Tibial nerve (tissue), 4 donors: ENCODE results near the gene TTC28. TPM values are rescaled to one million over a fixed set of nuclear protein-coding genes. Genes with fewer than 3 reads are reported as not detected.

ENCODE experiments used
- DNase-seq, 2 donors: peaks; one replicate each; pipeline ENCODE4 v3.0.0-alpha.2; 2019; ENCODE audit warnings: low spot score in 2 of 2
- H3K27ac ChIP-seq, 4 donors: fragments of 200-600 bp; sonication (generic) in 3 of 4; one replicate each; pipeline ENCODE4 v1.5.1; 2017 to 2019; ENCODE audit warnings: mild to moderate bottlenecking in 1 of 4
- H3K27me3 ChIP-seq, 2 donors: fragments of 200-600 bp; sonication (generic) in 1 of 2; one replicate each; pipeline versions ENCODE4 v1.5.1 to v1.6.0; 2017 to 2019
- H3K36me3 ChIP-seq, 3 donors: fragments of 200-600 bp; sonication (generic); one replicate each; pipeline ENCODE4 v1.5.1; 2018 to 2019
- H3K4me1 ChIP-seq, 4 donors: fragments of 200-600 bp; sonication (generic) in 3 of 4; one replicate each; pipeline ENCODE4 v1.5.1; 2017 to 2019
- H3K4me3 ChIP-seq, 4 donors: fragments of 200-600 bp; sonication (generic) in 3 of 4; one replicate each; pipeline ENCODE4 v1.5.1; 2017 to 2019; ENCODE audit warnings: mild to moderate bottlenecking in 1 of 4, moderate library complexity in 1 of 4
- H3K9me3 ChIP-seq, 4 donors: fragments of 200-600 bp; sonication (generic) in 3 of 4; one replicate each; pipeline ENCODE4 v1.5.1; 2017 to 2019
- EP300 ChIP-seq, 2 donors: sonication (generic); formaldehyde crosslinking; IDR thresholded peaks; one replicate each; pipeline ENCODE4 v1.6.1; 2017; ENCODE audit warnings: antibody characterized with exemption in 2 of 2, mild to moderate bottlenecking in 1 of 2
- POLR2A ChIP-seq, 2 donors: fragments of 450-650 bp; IDR thresholded peaks; one replicate each; pipeline ENCODE4 v1.6.1; 2017; ENCODE audit warnings: antibody characterized with exemption in 2 of 2, mild to moderate bottlenecking in 2 of 2, moderate library complexity in 2 of 2
- WGBS, 2 donors: methylation state at CpG; one replicate each; pipeline ENCODE4 v1.1.5; 2018; 5-methylcytosine and 5-hydroxymethylcytosine counted together
- total RNA-seq, 4 donors: library from RNA; depleted of rRNA; stranded (reverse); fragments of >200 nt; gene quantifications; one replicate each; pipeline ENCODE4 v1.1.0, GENCODE V29; 2016
- TF ChIP-seq, protein P1 (sequence below), 5 experiments: fragments of 200-600 bp in 3 of 5; fragments of 450-650 bp in 2 of 5; sonication (generic) in 3 of 5; IDR thresholded peaks; one replicate each; pipeline ENCODE4 v1.5.1; 2016 to 2019; ENCODE audit warnings: antibody characterized with exemption in 5 of 5, mild to moderate bottlenecking in 3 of 5, moderate library complexity in 2 of 5

Gene TTC28
- total RNA-seq, 4 donors from 2014 or later: 83.9 to 177 (median 128) TPM

DNA sequence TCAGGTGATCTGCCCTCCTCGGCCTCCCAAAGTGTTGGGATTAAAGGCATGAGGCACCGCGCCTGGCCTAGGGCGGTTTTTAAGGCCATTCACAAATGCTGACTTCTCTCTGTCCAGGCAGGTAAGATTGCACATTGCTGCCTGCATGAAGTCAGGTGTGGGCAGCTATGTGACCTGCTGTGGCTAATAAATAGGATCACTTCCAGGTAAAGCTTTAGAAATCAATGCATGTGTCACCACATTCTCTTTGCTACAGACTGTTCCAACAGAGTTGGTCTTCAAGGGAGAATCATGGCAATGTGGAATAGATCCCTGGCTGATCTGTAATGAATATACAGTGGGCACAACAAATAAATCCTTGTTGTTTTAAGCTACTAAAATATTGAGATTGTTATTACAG, 500.2 kb downstream of the TTC28 start:
- Histone ChIP-seq H3K4me3 (no peak overlapping the region), H3K27me3 (no peaks in the 10 kb centered on the region), H3K4me1 (peaks cover 0 to 29% (median 7%) of the 10 kb centered on the region in 4 donors), H3K36me3 (no peaks in the 10 kb centered on the region), H3K27ac (no peak overlapping the region), H3K9me3 (no peaks in the 10 kb centered on the region)
- 95 to 96% methylated on average over 4 of the region's 4 CpGs for WGBS, 2 donors
- no peak for DNase-seq
- TF ChIP-seq POLR2A (IDR thresholded peaks at IDR 0.05) (no peak), EP300 (IDR thresholded peaks at IDR 0.05) (no peak)
- TF ChIP-seq, protein P1, sequence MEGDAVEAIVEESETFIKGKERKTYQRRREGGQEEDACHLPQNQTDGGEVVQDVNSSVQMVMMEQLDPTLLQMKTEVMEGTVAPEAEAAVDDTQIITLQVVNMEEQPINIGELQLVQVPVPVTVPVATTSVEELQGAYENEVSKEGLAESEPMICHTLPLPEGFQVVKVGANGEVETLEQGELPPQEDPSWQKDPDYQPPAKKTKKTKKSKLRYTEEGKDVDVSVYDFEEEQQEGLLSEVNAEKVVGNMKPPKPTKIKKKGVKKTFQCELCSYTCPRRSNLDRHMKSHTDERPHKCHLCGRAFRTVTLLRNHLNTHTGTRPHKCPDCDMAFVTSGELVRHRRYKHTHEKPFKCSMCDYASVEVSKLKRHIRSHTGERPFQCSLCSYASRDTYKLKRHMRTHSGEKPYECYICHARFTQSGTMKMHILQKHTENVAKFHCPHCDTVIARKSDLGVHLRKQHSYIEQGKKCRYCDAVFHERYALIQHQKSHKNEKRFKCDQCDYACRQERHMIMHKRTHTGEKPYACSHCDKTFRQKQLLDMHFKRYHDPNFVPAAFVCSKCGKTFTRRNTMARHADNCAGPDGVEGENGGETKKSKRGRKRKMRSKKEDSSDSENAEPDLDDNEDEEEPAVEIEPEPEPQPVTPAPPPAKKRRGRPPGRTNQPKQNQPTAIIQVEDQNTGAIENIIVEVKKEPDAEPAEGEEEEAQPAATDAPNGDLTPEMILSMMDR (IDR thresholded peaks at IDR 0.05): no peak

- Histone ChIP-seq H3K4me3 (no peak overlapping the region), H3K36me3 (no peaks in the 10 kb centered on the region), H3K4me1 (peaks cover 0 to 25% (median 3%) of the 10 kb centered on the region in 4 donors), H3K27me3 (no peaks in the 10 kb centered on the region), H3K9me3 (no peaks in the 10 kb centered on the region), H3K27ac (no peak overlapping the region)
- whole genome bisulfite sequencing, 2 donors: 92% methylated on average over 4 of the region's 4 CpGs
- TF ChIP-seq POLR2A (IDR thresholded peaks at IDR 0.05) (no peak), EP300 (IDR thresholded peaks at IDR 0.05) (no peak)
- TF ChIP-seq, protein P1 (IDR thresholded peaks at IDR 0.05): no peak
- no peak for DNase-seq
Observed at GRCh38 chr22:28175730-28176492, 503.7 kb downstream of the TTC28 start.

GRCh38 chr22:28174509-28174908, 505.1 kb downstream of the TTC28 start:
- WGBS, 2 donors: 96 to 97% methylated on average over 4 of the region's 4 CpGs

GRCh38 chr22:28172892-28173670, 506.6 kb downstream of the TTC28 start:
- DNase-seq: no peak
- Histone ChIP-seq H3K27ac (no peak overlapping the region), H3K9me3 (peaks cover 0 to 1% (median 0%) of the 10 kb centered on the region in 4 donors), H3K4me1 (peaks cover 0 to 25% (median 5%) of the 10 kb centered on the region in 4 donors), H3K36me3 (no peaks in the 10 kb centered on the region), H3K27me3 (no peaks in the 10 kb centered on the region), H3K4me3 (no peak overlapping the region)
- 59 to 72% methylated on average over 4 of the region's 4 CpGs for WGBS, 2 donors
- no peak for TF ChIP-seq EP300 (IDR thresholded peaks at IDR 0.05)
- no peak for TF ChIP-seq POLR2A (IDR thresholded peaks at IDR 0.05)
- TF ChIP-seq, protein P1 (IDR thresholded peaks at IDR 0.05): no peak

More at GRCh38 chr22:28174509-28174908, 505.1 kb downstream of the TTC28 start:
- H3K9me3 ChIP-seq: no peaks in the 10 kb centered on the region
- H3K27me3 ChIP-seq: no peaks in the 10 kb centered on the region
- no peaks in the 10 kb centered on the region for H3K36me3 ChIP-seq
- DNase-seq: no peak
- peaks cover 0 to 25% (median 5%) of the 10 kb centered on the region in 4 donors for H3K4me1 ChIP-seq
- TF ChIP-seq, protein P1 (IDR thresholded peaks at IDR 0.05): no peak
- TF ChIP-seq EP300 (IDR thresholded peaks at IDR 0.05) (no peak), POLR2A (IDR thresholded peaks at IDR 0.05) (no peak)
- no peak overlapping the region for H3K27ac ChIP-seq
- H3K4me3 ChIP-seq: no peak overlapping the region

GRCh38 chr22:28171712-28172111, 507.9 kb downstream of the TTC28 start:
- Histone ChIP-seq H3K27ac (peak overlapping the region in 1 of 4 donors; percentile 32), H3K27me3 (no peaks in the 10 kb centered on the region), H3K4me1 (peaks cover 0 to 25% (median 5%) of the 10 kb centered on the region in 4 donors), H3K36me3 (no peaks in the 10 kb centered on the region), H3K9me3 (peaks cover 0 to 4% (median 0%) of the 10 kb centered on the region in 4 donors), H3K4me3 (no peak overlapping the region)
- TF ChIP-seq, protein P1 (IDR thresholded peaks at IDR 0.05): no peak
- TF ChIP-seq EP300 (IDR thresholded peaks at IDR 0.05) (no peak), POLR2A (IDR thresholded peaks at IDR 0.05) (no peak)
- no peak for DNase-seq
